ENCODE measurements around the gene SHISAL2B.
"Not testable (repeated sequence)": the region's sequence is repeated elsewhere in the genome, so short reads cannot be mapped to it uniquely, and the experiment has no call there.

The SHISAL2B gene

DNA sequence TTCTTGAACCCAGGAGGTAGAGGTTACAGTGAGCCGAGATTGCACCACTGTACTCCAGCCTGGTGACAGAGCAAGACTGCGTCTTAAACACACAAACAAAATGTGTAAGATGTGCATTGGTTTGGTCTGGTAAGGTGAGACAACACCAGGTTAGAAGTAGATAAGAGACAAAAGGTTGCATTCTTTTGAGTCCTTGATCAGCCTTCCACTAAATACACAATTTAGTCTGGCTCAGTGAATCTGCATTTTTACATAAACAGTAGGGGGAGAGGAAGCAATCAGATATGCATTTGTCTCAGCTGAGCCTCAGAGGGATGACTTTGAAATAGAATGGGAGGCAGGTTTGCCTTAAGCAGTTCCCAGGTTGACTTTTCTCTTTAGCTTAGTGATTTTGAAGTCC lies 15.8 kb downstream of the SHISAL2B start:
- FAIRE-seq, result not testable (repeated sequence)

DNA sequence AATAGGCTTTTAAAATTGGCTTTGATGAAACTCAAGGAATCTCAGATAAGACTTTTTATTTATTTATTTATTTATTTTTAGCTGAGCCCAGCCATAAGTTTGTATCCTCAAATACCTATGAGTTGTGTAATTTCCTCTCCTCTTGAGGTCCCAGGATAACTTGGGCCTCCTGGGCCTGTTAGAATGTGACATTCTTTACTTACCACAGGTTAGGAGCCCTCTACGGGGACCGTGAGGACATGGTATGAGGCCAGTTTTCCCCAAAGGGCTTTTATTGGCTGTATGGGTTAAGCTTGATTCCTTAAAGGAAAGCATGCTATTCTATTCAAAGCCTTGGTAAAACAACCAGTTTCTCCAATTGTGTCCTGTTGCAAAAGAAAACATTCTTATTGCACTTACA lies 16.9 kb downstream of the SHISAL2B start:
- FAIRE-seq, result no peak

DNA sequence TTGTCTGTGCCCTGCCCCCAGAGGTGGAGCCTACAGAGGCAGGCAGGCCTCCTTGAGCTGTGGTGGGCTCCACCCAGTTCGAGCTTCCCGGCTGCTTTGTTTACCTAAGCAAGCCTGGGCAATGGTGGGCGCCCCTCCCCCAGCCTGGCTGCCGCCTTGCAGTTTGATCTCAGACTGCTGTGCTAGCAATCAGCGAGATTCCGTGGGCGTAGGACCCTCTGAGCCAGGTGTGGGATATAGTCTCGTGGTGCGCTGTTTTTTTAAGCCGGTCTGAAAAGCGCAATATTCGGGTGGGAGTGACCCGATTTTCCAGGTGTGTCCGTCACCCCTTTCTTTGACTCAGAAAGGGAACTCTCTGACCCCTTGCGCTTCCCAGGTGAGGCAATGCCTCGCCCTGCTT lies 24.2 kb downstream of the SHISAL2B start:
- not testable (repeated sequence) for FAIRE-seq

DNA sequence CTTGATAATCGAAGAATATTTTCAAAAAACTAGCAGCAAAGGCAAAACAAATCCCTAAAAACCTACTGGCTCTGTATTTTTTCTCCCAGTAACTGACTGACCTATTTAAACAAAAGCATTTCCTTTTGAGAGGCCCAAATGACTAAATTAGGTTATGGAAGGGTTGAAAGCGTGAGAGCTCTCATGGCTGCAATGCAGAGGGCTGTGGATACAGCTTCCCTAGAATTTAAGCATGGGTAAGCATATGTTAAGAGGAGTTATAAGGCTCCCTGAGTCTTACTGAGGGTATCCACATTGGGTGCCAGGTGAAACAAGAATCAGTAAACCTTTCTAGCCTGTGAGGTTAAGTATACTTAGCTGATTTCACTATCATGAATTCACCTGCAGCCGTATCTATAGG lies 32.3 kb downstream of the SHISAL2B start:
- FAIRE-seq, result no peak

DNA sequence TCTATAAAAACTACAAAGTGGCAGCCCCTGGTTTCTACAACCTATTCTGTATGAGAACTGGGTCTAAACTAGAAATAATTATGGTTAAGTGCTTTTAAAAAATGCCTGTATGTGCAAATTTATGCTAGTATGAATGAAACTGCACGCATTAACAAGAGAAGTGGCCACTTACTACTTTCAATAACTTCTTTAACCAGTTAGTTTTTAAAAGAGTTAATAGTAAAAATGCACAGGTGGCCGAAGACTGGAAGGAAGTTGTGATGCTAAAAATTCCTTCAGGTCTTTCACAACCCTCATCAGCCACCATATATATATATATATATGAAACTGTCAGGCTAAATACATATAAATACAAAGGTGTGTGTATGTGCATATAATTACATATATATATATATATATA lies 36.8 kb downstream of the SHISAL2B start:
- FAIRE-seq, result no peak

DNA sequence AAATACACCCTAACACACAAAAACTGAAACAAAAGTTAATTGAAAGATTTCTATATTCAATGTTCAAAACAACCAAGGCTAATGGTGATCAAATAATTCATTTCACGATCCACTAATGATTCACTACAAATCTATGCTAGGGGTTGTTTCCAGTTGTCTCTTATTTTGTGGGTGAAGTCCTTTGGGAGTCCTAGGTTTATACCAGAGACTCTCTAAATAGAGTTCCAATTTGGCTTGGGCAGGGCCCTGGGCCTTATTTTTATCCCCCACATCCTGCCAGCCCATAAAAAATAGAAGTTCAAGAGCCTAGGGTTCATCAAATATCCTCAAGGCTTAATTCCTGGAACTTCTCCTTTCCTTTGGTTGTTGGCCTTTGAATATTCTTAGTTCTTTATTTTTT lies 52.1 kb downstream of the SHISAL2B start:
- FAIRE-seq, result no peak

DNA sequence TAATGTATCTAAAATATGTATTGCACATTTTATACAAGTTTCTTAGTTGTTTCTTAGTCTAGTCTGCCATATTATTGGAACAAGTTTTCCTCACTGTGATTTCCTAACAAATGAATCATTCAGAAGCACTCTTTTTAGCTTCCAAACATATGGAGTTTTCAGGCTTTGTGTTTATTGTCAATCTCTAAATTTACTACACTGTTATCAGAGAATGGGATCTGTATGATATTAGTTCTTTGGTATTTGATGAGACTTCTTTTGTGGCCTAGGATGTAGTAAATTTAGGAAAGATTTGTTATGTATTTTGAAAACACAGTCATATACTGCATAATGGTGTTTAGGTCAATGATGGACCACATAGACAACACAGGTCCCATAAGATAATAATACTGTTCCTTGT lies 52.5 kb downstream of the SHISAL2B start:
- FAIRE-seq, result no peak

DNA sequence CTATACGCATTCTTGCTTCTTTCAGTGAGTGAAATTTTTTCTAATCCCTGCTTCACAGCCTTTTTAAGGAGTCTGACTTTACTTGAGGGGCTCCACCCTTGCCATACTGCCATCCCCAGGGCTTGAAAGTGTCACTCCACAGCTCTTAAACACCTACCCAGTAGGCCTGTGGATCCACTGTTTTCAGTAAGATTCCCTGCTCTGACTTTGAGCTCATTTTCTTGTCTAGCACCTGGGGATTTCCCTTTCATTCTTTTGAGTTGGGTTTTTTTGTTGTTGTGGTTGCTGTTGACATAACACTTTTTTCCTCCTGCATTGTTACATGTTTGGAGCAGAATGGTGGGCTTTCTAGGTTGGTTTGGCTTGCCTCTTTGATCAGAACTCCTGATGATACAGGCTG lies 54.6 kb downstream of the SHISAL2B start:
- FAIRE-seq, result no peak

DNA sequence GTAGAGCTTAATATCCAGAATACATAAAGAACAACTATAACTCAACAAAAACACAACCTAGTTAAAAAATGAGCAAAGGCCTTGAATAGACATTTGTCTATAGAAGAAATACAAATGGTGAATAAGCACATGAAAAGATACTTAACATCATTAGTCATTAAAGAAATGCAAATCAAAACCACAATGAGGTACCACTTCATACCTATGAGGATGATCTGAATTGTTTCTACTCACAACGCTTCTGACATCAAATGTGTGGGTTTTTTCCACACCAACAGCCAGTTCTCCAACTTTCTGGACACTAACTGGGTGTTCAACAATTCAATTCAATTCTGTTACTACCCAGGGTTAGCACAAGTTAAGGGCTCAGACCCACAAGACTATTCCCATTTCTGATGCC lies 56.1 kb downstream of the SHISAL2B start:
- FAIRE-seq, result no peak

DNA sequence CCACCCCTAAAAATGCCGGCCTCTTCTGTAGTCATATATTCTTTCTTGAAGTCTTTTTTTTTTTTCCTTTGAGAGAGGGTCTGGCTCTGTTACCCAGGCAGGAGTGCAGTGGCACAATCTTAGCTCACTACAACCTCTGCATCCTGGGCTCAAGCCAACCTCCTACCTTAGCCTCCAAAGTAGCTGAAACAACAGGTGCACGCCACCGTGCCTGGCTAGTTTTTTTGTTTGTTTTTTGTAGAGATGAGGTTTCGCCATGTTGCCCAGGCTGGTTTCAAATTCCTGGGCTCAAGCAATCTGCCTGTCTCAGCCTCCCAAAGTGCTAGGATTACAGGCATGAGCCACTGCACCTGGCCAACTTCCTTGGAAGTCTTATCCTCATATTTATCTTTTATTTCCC lies 59.1 kb downstream of the SHISAL2B start:
- FAIRE-seq, result no peak

DNA sequence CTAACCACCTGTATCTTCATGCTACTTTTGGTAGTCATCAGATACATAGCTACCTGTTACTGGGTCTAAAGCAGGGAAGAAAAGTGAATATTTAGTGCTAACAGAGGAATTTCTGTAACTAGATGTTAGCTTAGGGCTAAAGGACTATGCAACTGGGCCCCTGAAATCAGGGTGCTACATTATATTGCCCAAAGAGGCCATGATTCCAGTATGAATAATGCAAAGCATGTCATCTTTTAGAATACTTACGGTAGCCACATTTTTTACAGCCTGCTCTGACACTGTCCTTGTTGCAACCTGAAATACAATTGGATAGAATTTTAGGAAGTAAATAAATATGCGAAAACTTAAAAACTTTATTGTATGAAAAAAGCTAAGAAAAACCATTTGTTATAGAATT lies 63.8 kb downstream of the SHISAL2B start:
- no peak for FAIRE-seq

DNA sequence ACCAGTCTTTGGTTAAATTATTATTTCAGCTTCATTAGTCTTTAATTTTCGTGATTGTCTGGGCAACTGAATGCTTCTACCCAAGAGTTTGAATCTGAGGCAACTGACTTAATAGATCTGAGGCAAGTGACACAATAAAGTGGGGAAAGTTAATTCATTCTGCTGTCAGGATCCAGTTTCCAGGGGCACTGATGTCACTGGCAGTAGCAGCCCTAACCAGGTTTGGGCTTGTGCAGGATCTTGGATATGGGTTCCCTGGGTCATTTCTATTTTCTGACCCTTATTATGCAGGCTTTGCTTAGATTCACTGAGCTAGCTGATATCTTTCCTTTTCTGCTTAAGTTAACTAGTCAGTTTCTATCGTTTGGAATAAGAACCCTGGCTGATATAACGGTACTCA lies 68.6 kb downstream of the SHISAL2B start:
- FAIRE-seq, result no peak

DNA sequence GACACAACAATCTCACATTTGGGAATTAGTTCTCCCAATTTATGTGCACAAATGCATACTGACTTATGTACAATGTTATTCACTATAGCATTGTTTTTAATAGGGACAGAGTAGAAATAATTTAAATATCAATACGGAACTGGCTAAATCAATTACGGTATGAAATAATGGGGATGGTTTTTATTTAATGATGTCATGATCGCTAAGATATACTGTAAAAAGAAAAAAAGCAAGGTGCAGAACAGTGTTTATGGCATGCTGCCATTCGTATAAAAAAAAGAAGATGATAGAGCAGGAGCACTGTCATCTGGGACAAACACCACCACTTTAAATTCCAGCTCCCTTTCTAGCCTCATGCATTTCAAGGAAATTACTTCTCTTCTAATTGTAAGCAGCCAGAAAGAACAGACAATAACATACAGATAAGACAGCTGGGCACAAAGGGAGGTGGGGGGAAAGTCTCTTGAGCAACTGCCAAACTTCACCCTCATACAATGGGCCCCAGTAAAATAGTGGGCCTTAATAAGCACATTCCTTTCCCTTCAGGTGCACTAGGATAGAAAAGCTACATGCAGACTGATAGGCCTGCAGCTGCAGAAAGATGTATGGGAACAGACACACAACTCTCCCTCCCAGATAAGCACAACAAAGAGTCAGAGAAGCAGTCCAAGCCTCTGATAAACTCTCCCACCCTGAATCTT lies 69.8 kb downstream of the SHISAL2B start:
- no peak for FAIRE-seq

DNA sequence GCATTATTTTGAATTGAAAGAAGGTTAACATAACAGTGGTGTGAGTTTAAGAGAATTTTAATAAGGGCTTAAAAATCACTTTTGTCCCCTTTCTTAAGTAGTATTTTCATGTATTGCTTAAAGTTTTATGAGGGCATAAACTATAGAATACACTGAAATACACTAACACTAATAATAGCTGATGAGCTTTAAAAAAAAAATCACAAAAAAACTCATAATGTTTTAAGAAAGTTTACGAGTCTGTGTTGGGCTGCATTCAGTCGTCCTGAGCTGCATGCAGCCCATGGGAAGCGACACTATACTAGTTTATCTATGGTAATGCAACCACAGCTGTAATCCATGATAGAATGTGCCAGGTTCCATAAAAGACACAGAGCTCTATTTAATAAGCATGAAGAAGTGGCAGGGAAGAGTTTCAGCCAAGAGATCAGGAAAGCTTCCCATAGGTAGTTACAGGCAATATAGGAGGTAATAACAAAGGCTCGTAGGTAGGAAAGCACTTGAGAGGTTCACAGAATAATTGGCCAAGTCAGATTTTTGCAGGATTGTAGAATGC lies 73.7 kb downstream of the SHISAL2B start:
- FAIRE-seq, result no peak

DNA sequence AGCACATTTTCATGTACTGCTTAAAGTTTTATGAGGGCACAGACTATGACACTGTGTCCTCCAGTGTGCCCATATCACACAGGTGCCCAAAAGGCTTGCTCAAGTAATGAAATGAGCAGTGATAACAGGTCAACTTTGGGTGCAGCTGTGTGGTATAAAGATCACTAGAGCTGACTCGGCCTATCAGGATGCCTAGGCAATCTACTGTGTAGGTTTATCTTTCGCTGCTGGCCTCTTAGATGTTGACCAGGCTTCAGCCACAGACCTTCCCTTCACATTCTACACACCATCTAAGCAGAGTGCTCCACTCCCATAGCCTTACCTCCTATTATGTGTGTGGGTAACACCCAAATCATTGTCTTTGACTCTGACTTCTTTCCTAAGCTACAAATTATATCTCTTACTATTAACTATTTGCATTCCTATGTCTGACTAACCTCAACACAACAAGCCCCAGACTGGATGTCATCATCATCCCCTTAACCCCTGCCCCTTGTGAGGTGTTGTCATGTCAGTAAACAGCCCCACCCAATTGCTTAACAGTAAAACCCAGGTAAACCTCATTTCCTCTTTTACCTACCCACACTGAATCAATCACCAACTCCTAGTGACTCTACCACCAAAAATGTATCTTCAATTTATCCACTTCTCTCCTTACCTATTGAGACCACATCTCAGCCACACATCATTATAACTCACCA lies 75.7 kb downstream of the SHISAL2B start:
- FAIRE-seq, result no peak

DNA sequence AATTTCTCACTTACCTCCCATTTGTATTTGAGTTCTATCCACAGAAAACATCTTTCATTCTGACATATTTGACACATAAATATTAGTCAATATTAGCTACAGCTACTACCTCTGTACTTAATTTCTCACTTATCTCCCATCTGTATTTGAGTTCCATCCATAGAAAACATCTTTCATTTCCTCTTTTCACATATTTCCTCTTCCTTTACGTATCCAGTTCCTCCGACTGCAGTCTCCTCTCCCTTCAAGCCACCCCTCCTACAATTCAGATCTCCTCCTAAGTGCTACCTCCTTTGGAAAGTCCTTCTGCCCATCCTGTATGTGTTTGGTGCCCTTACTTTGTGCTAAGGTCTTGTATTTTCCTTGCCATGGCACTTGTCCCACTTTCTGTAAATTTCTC lies 76.6 kb downstream of the SHISAL2B start:
- FAIRE-seq, result no peak

All from endometrium (tissue), 2 donors.